Esophagus muscularis mucosa (tissue), 4 donors: ENCODE data around the gene DNER. TPM values are rescaled to one million over a fixed set of nuclear protein-coding genes. Genes with fewer than 3 reads are reported as not detected.

Experiments
- DNase-seq: peaks from one replicate; pipeline ENCODE4 v3.0.0-alpha.2; 2017; ENCODE audit errors: extremely low spot score
- H3K27ac ChIP-seq, 4 donors: fragments of 200-600 bp; sonication (generic); replicated peaks in 1 of 4; 1 replicate in 3 of 4; 2 replicates in 1 of 4; pipeline ENCODE4 v1.5.1; 2016 to 2019; ENCODE audit warnings: mild to moderate bottlenecking in 1 of 4
- H3K27me3 ChIP-seq, 4 donors: fragments of 200-600 bp; sonication (generic); one replicate each; pipeline versions ENCODE4 v1.5.1 to v1.6.0; 2016 to 2019
- H3K36me3 ChIP-seq, 4 donors: fragments of 200-600 bp; sonication (generic); one replicate each; pipeline ENCODE4 v1.5.1; 2016 to 2019
- H3K4me1 ChIP-seq, 4 donors: fragments of 200-600 bp; sonication (generic); one replicate each; pipeline ENCODE4 v1.5.1; 2016 to 2019
- H3K4me3 ChIP-seq, 4 donors: fragments of 200-600 bp; sonication (generic); 1 replicate in 2 of 4; 2 replicates in 2 of 4; pipeline ENCODE4 v1.5.1; 2016 to 2019; ENCODE audit warnings: mild to moderate bottlenecking in 4 of 4, moderate library complexity in 1 of 4
- H3K9me3 ChIP-seq, 4 donors: fragments of 200-600 bp; sonication (generic); 1 replicate in 3 of 4; 2 replicates in 1 of 4; pipeline ENCODE4 v1.5.1; 2016 to 2019
- CTCF ChIP-seq, 3 experiments: fragments of 200-600 bp in 2 of 3; fragments of 450-650 bp in 1 of 3; sonication (generic) in 2 of 3; IDR thresholded peaks; one replicate each; pipeline ENCODE4 v1.5.1; 2017 to 2019; ENCODE audit warnings: antibody characterized with exemption in 3 of 3, mild to moderate bottlenecking in 2 of 3, moderate library complexity in 1 of 3
- EP300 ChIP-seq: sonication (generic); formaldehyde crosslinking; IDR thresholded peaks from one replicate; pipeline ENCODE4 v1.6.1; 2017; ENCODE audit warnings: antibody characterized with exemption
- POLR2A ChIP-seq: fragments of 450-650 bp; IDR thresholded peaks from one replicate; pipeline ENCODE4 v1.6.1; 2017; ENCODE audit warnings: antibody characterized with exemption, moderate library complexity, mild to moderate bottlenecking, low read depth
- POLR2AphosphoS5 ChIP-seq, 2 donors: sonication (generic); formaldehyde crosslinking; IDR thresholded peaks; one replicate each; pipeline ENCODE4 v1.6.1; 2017; ENCODE audit warnings: antibody characterized with exemption in 2 of 2
- WGBS: methylation state at CpG from one replicate; pipeline ENCODE4 v1.1.5; 2018; 5-methylcytosine and 5-hydroxymethylcytosine counted together
- intact Hi-C: fragments of 100-400 bp; cut with DNase I; formaldehyde crosslinking; loops from one replicate; pipeline ENCODE4 v1.15.1; 2023
- total RNA-seq, 4 donors: library from RNA; depleted of rRNA; stranded (reverse); fragments of >200 nt; gene quantifications; one replicate each; pipeline versions ENCODE4 v1.1.0 to v1.2.1, GENCODE V29; 2016

Gene DNER
- total RNA-seq, 4 donors from 2014 or later, result 2.9 to 5.3 (median 4.6) TPM

- H3K4me3 ChIP-seq, result no peak overlapping the region
- 57% methylated on average over 5 of the region's 5 CpGs for WGBS
- no peaks in the 10 kb centered on the region for H3K27me3 ChIP-seq
- intact Hi-C loops, result no loop called here
- DNase-seq, result peak; percentile 95
- peak overlapping the region; percentile 67 to 73 (median 70) for H3K27ac ChIP-seq
- TF ChIP-seq POLR2A, result no peak
- TF ChIP-seq EP300, result no peak
- TF ChIP-seq CTCF (IDR thresholded peaks at IDR 0.05), result no peak
- peak in 1 of 2 donors; percentile 47 for TF ChIP-seq POLR2AphosphoS5 (IDR thresholded peaks at IDR 0.05)
- H3K4me1 ChIP-seq, result peaks cover 7 to 31% (median 9%) of the 10 kb centered on the region in 4 donors
- no peaks in the 10 kb centered on the region for H3K9me3 ChIP-seq
- H3K36me3 ChIP-seq, result no peaks in the 10 kb centered on the region
Observed at GRCh38 chr2:229416116-229416694, 298.1 kb downstream of the DNER start.

GRCh38 chr2:229414631-229415030 lies 299.7 kb downstream of the DNER start:
- Histone ChIP-seq H3K4me1 (peaks cover 7 to 38% (median 11%) of the 10 kb centered on the region in 4 donors), H3K4me3 (no peak overlapping the region), H3K27me3 (no peaks in the 10 kb centered on the region), H3K27ac (no peak overlapping the region), H3K36me3 (no peaks in the 10 kb centered on the region), H3K9me3 (no peaks in the 10 kb centered on the region)
- intact Hi-C loops, result no loop called here
- DNase-seq, result no peak
- TF ChIP-seq EP300 (no peak), POLR2AphosphoS5 (IDR thresholded peaks at IDR 0.05) (no peak)
- WGBS, result 100% methylated on average over 2 of the region's 2 CpGs

GRCh38 chr2:229412686-229413085 lies 301.7 kb downstream of the DNER start:
- peaks cover 12 to 39% (median 27%) of the 10 kb centered on the region in 4 donors for H3K4me1 ChIP-seq
- 87% methylated on average over 5 of the region's 5 CpGs for WGBS
- no peak overlapping the region for H3K4me3 ChIP-seq
- no peaks in the 10 kb centered on the region for H3K36me3 ChIP-seq
- H3K9me3 ChIP-seq, result no peaks in the 10 kb centered on the region
- no peak for TF ChIP-seq CTCF (IDR thresholded peaks at IDR 0.05)
- no peak for TF ChIP-seq EP300
- no peak for TF ChIP-seq POLR2A
- no peak for TF ChIP-seq POLR2AphosphoS5 (IDR thresholded peaks at IDR 0.05)
- H3K27me3 ChIP-seq, result no peaks in the 10 kb centered on the region
- intact Hi-C loops, result no loop called here
- H3K27ac ChIP-seq, result no peak overlapping the region
- no peak for DNase-seq

- Histone ChIP-seq H3K9me3 (no peaks in the 10 kb centered on the region), H3K27ac (peak overlapping the region; percentile 33 to 76 (median 71)), H3K4me1 (peaks cover 6 to 30% (median 24%) of the 10 kb centered on the region in 4 donors), H3K36me3 (no peaks in the 10 kb centered on the region), H3K4me3 (no peak overlapping the region), H3K27me3 (no peaks in the 10 kb centered on the region)
- 71% methylated on average over 5 of the region's 5 CpGs for WGBS
- intact Hi-C loops, result no loop called here
- no peak for TF ChIP-seq POLR2A
- TF ChIP-seq POLR2AphosphoS5 (IDR thresholded peaks at IDR 0.05), result no peak
- no peak for TF ChIP-seq CTCF (IDR thresholded peaks at IDR 0.05)
- TF ChIP-seq EP300, result no peak
- DNase-seq, result no peak
Observed at GRCh38 chr2:229410946-229411345, 303.4 kb downstream of the DNER start.

GRCh38 chr2:229410264-229410663 lies 304.1 kb downstream of the DNER start:
- Histone ChIP-seq H3K4me1 (peaks cover 6 to 26% (median 24%) of the 10 kb centered on the region in 4 donors), H3K27ac (peak overlapping the region; percentile 71 to 76 (median 73)), H3K36me3 (no peaks in the 10 kb centered on the region), H3K27me3 (no peaks in the 10 kb centered on the region), H3K4me3 (no peak overlapping the region), H3K9me3 (no peaks in the 10 kb centered on the region)
- TF ChIP-seq POLR2A (no peak), EP300 (no peak), CTCF (IDR thresholded peaks at IDR 0.05) (no peak), POLR2AphosphoS5 (IDR thresholded peaks at IDR 0.05) (peak in 1 of 2 donors; percentile 39)
- WGBS, result 68% methylated on average over 6 of the region's 6 CpGs
- intact Hi-C loops, result no loop called here
- no peak for DNase-seq
